CD4-positive, alpha-beta memory T cell (primary cell): ENCODE data around the gene FAM222B. TPM values are rescaled to one million over a fixed set of nuclear protein-coding genes. Genes with fewer than 3 reads are reported as not detected.
A peak's percentile ranks its signal among the peaks of the same experiment; 100 is the strongest.

ENCODE experiments used
- CTCF ChIA-PET: fragments of 350-600 bp; sonication (Branson Sonifier 250); formaldehyde crosslinking; loops from one replicate; lab custom pipeline; 2021; ENCODE audit warnings: inconsistent platforms; ENCODE audit not compliant: partially characterized antibody; lab: Charles Lee
- POLR2A ChIA-PET: fragments of 350-600 bp; sonication (Branson Sonifier 250); formaldehyde crosslinking; loops from one replicate; lab custom pipeline; 2021; ENCODE audit not compliant: partially characterized antibody; lab: Charles Lee
- DNase-seq, 5 donors: peaks; one replicate each; pipeline versions ENCODE4 v3.0.0 to v3.0.0-alpha.2; 2020 to 2022; ENCODE audit warnings: mixed read lengths in 1 of 5
- H3K27ac ChIP-seq: one replicate; pipeline ENCODE4 v1.7.0; 2013; ENCODE audit warnings: low read depth, low read length
- H3K27me3 ChIP-seq: 2 replicates; pipeline ENCODE4 v1.7.0; 2013; ENCODE audit warnings: mild to moderate bottlenecking, low read length, moderate library complexity; ENCODE audit not compliant: insufficient read depth
- H3K36me3 ChIP-seq: 2 replicates; pipeline ENCODE4 v1.7.0; 2013; ENCODE audit warnings: mild to moderate bottlenecking, low read length, moderate library complexity; ENCODE audit not compliant: insufficient read depth
- H3K4me1 ChIP-seq: 2 replicates; pipeline ENCODE4 v1.7.0; 2013; ENCODE audit warnings: mild to moderate bottlenecking, low read length, moderate library complexity; ENCODE audit not compliant: insufficient read depth
- H3K4me3 ChIP-seq, 2 donors: one replicate each; pipeline ENCODE4 v1.7.0; 2013; ENCODE audit warnings: low read length in 2 of 2, mild to moderate bottlenecking in 1 of 2
- H3K9me3 ChIP-seq, 2 donors: one replicate each; pipeline ENCODE4 v1.7.0; 2013; ENCODE audit warnings: low read length in 2 of 2, control low read depth in 1 of 2; ENCODE audit not compliant: control insufficient read depth in 1 of 2
- H3K27ac Mint-ChIP-seq, 7 donors: one replicate each; pipeline ENCODE4 v1.8.0; 2020 to 2021; ENCODE audit warnings: mixed read lengths in 7 of 7, mild to moderate bottlenecking in 6 of 7, inconsistent platforms in 3 of 7, moderate library complexity in 3 of 7
- H3K27me3 Mint-ChIP-seq, 2 donors: one replicate each; pipeline ENCODE4 v1.8.0; 2020 to 2021; ENCODE audit warnings: mixed read lengths in 2 of 2
- H3K36me3 Mint-ChIP-seq, 2 donors: one replicate each; pipeline ENCODE4 v1.8.0; 2020 to 2021; ENCODE audit warnings: mixed read lengths in 2 of 2, inconsistent platforms in 1 of 2, mild to moderate bottlenecking in 1 of 2
- H3K4me1 Mint-ChIP-seq, 4 donors: one replicate each; pipeline ENCODE4 v1.8.0; 2020 to 2021; ENCODE audit warnings: mixed read lengths in 4 of 4, mild to moderate bottlenecking in 1 of 4
- H3K4me3 Mint-ChIP-seq, 8 donors: one replicate each; pipeline ENCODE4 v1.8.0; 2020 to 2021; ENCODE audit warnings: mixed read lengths in 8 of 8, mild to moderate bottlenecking in 7 of 8, moderate library complexity in 6 of 8, inconsistent platforms in 3 of 8
- H3K9me3 Mint-ChIP-seq, 8 donors: one replicate each; pipeline ENCODE4 v1.8.0; 2020 to 2021; ENCODE audit warnings: mixed read lengths in 8 of 8, mild to moderate bottlenecking in 5 of 8, inconsistent platforms in 3 of 8, moderate library complexity in 1 of 8
- intact Hi-C: fragments of 100-400 bp; cut with micrococcal nuclease; formaldehyde crosslinking; loops from one replicate; pipeline ENCODE4 v1.15.1; 2023
- polyA plus RNA-seq, 2 donors: library from polyadenylated mRNA; unstranded; fragments of 300-500 nt; fragmentation: Illumina TruSeq; gene quantifications; one replicate each; pipeline ENCODE4 v1.2.3, GENCODE V29; 2021
- total RNA-seq, 2 experiments: library from RNA; stranded (reverse); gene quantifications; one replicate each; pipeline ENCODE4 v1.2.3, GENCODE V29; 2021

The FAM222B gene
- total and polyA plus RNA-seq, 4 experiments from 2014 or later: 7.9 to 23.2 (median 21.0) TPM

GRCh38 chr17:28763804-28764266 is 78.8 kb downstream of the FAM222B start:
- intact Hi-C loops: loop anchor here (1.0 kb wide), 6 partner anchors 37 to 189 kb away; partner anchors contain the start of genes DHRS13 and FAM222B
- ChIA-PET CTCF (interaction anchor here (0.6 to 7.2 kb wide), 60 partner anchors 11 to 353 kb away, joined by 3 to 102 read pairs (median 6); partner anchors contain the start of genes DHRS13, FAM222B, FLOT2 and NEK8), POLR2A (interaction anchor here (0.8 to 5.0 kb wide), 13 partner anchors 12 to 190 kb away, joined by 3 to 32 read pairs (median 6); partner anchors contain the start of genes DHRS13, FAM222B, FLOT2 and PHF12)
- Mint-ChIP-seq H3K27ac (peak overlapping the region in 5 of 7 donors; percentile 77 to 84 (median 82)), H3K4me3 (no peak overlapping the region), H3K36me3 (peaks cover 8 to 43% of the 10 kb centered on the region in 2 donors), H3K27me3 (no peaks in the 10 kb centered on the region), H3K9me3 (no peaks in the 10 kb centered on the region), H3K4me1 (peaks cover 3 to 8% (median 4%) of the 10 kb centered on the region in 4 donors)
- peak; percentile 71 to 82 (median 77) for DNase-seq
- no peaks in the 10 kb centered on the region for H3K9me3 ChIP-seq
- H3K4me3 ChIP-seq: no peak overlapping the region
- H3K27me3 ChIP-seq: no peaks in the 10 kb centered on the region
- H3K4me1 ChIP-seq: no peaks in the 10 kb centered on the region
- peaks cover 24% of the 10 kb centered on the region for H3K36me3 ChIP-seq
- H3K27ac ChIP-seq: no peak overlapping the region

DNA sequence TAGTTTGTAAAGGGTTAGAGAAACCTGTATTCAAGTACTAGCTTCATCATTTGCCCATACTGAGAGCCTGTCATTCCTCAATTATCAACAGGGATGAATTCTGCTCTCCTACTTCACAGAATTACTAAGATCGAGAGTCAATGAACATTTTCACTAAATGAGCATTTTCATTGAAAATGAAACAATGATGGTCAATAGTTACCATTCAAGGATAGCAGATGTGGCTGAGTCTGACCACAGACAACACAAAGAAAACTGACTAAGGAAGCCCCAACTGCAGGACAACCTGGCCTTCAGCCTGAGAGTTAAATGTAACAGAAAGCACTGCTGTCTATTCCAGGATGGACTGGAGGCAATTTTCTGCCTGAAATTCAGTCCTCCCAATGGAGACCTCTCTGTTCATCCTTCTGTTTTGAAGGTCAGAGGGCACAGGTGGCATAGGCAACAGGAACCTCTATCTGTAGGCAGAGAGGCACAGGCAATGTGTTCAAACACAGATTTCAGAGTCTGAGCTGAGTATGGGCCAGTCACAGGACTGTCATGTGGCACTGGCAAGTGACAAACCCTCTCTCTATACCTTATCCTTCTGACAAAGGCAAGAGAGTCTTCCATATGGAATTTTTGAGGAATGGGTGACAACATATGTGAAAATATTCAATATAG is 79.3 kb downstream of the FAM222B start:
- H3K4me3 Mint-ChIP-seq: no peak overlapping the region

DNA sequence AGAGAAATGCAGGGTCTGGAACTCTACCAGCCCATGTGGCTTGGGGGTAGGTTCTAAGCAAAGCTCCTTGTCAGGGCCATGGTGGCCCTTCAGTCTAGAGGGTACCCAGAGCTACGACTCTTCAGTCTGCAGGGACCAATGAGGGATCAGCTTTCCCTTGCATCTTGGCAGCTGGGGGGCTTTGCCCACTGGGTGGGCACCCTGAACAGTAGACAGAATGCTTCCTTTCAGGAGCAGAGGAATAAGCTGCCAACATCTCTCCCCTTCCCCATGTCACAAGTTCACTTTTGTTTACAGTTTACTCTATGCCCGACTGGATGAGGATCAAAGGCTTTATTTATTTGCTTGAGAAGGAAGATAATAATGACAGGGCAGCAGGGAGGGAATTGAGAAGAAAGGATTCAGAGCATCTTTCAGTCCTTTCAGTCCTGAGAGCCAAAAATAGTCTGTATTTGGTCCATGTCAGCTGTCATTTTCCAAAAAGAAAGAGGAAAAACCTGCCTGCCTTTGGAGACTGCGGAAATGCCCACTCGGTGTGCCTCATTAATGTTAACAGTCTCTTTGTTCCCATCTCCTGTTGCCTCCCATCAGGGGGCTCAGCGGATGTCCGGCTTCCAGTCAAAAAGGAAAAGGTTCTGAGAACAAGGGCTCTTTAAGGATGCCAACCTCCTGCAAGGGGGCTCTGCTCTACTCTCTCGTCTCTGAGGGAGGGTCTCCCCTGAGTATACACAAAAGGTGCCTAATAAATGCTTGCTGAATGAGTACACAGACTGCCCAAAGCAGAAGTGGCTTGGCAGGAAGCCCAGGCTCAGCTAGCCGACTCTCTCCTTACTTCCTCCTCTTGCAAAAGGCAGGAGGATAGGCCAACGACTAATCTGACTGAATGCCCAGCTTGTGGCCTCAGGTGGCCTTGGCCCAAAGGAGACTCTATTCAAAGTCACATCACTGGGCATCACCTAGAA is 81.7 kb downstream of the FAM222B start:
- Histone ChIP-seq H3K4me1 (no peaks in the 10 kb centered on the region), H3K9me3 (no peaks in the 10 kb centered on the region), H3K27ac (no peak overlapping the region), H3K4me3 (no peak overlapping the region), H3K27me3 (no peaks in the 10 kb centered on the region), H3K36me3 (peaks cover 23% of the 10 kb centered on the region)
- H3K4me1 Mint-ChIP-seq: peaks cover 3 to 13% (median 4%) of the 10 kb centered on the region in 4 donors
- no peak for DNase-seq
- H3K36me3 Mint-ChIP-seq: peaks cover 17 to 54% of the 10 kb centered on the region in 2 donors
- intact Hi-C loops: no loop called here
- H3K4me3 Mint-ChIP-seq: no peak overlapping the region
- H3K27me3 Mint-ChIP-seq: no peaks in the 10 kb centered on the region
- no peaks in the 10 kb centered on the region for H3K9me3 Mint-ChIP-seq
- H3K27ac Mint-ChIP-seq: peak overlapping the region in 1 of 7 donors; percentile 25
- POLR2A ChIA-PET: interaction anchor here (5.0 kb wide), 1 partner anchor 35 kb away, joined by 32 read pairs; the partner anchor contains the start of gene TLCD1
- CTCF ChIA-PET: interaction anchor here (1.2 to 7.2 kb wide), 7 partner anchors 9 to 191 kb away, joined by 3 to 102 read pairs (median 75); partner anchors contain the start of genes FLOT2, NEK8, PHF12 and RPL23A

More for the DNA sequence above, 79.3 kb downstream of the FAM222B start:
- DNase-seq: no peak
- Mint-ChIP-seq H3K27me3 (no peaks in the 10 kb centered on the region), H3K27ac (peak overlapping the region in 1 of 7 donors; percentile 22), H3K9me3 (no peaks in the 10 kb centered on the region), H3K36me3 (peaks cover 8 to 44% of the 10 kb centered on the region in 2 donors), H3K4me1 (peaks cover 3 to 8% (median 4%) of the 10 kb centered on the region in 4 donors)
- H3K4me3 ChIP-seq: no peak overlapping the region
- no peaks in the 10 kb centered on the region for H3K4me1 ChIP-seq
- intact Hi-C loops: loop anchor here (1.0 kb wide), 6 partner anchors 36 to 190 kb away; partner anchors contain the start of genes DHRS13 and FAM222B
- POLR2A ChIA-PET: interaction anchor here (0.6 to 5.0 kb wide), 14 partner anchors 11 to 410 kb away, joined by 3 to 32 read pairs (median 6); partner anchors contain the start of genes DHRS13, FAM222B, FLOT2 and PHF12
- CTCF ChIA-PET: interaction anchor here (0.6 to 7.2 kb wide), 59 partner anchors 11 to 354 kb away, joined by 3 to 102 read pairs (median 5); partner anchors contain the start of genes DHRS13, FAM222B, FLOT2 and NEK8
- no peaks in the 10 kb centered on the region for H3K9me3 ChIP-seq
- no peaks in the 10 kb centered on the region for H3K27me3 ChIP-seq
- H3K36me3 ChIP-seq: peaks cover 29% of the 10 kb centered on the region
- no peak overlapping the region for H3K27ac ChIP-seq

GRCh38 chr17:28759256-28759865 is 83.2 kb downstream of the FAM222B start:
- H3K4me1 ChIP-seq: no peaks in the 10 kb centered on the region
- H3K27me3 Mint-ChIP-seq: no peaks in the 10 kb centered on the region
- peak overlapping the region in 4 of 7 donors; percentile 19 to 63 (median 45) for H3K27ac Mint-ChIP-seq
- H3K4me1 Mint-ChIP-seq: peaks cover 3 to 13% (median 4%) of the 10 kb centered on the region in 4 donors
- H3K27ac ChIP-seq: no peak overlapping the region
- POLR2A ChIA-PET: interaction anchor here (19.4 kb wide), 1 partner anchor 35 kb away, joined by 528 read pairs; the partner anchor contains the start of genes NEK8, RPL23A and TLCD1
- no peak for DNase-seq
- H3K9me3 Mint-ChIP-seq: no peaks in the 10 kb centered on the region
- no peak overlapping the region for H3K4me3 ChIP-seq
- no peaks in the 10 kb centered on the region for H3K27me3 ChIP-seq
- no peaks in the 10 kb centered on the region for H3K9me3 ChIP-seq
- H3K36me3 ChIP-seq: peaks cover 18% of the 10 kb centered on the region
- intact Hi-C loops: no loop called here
- H3K4me3 Mint-ChIP-seq: no peak overlapping the region
- CTCF ChIA-PET: interaction anchor here (1.1 to 7.2 kb wide), 3 partner anchors 8 to 167 kb away, joined by 3 to 102 read pairs (median 88); partner anchors contain the start of genes NEK8 and TLCD1
- peaks cover 17 to 45% of the 10 kb centered on the region in 2 donors for H3K36me3 Mint-ChIP-seq

DNA sequence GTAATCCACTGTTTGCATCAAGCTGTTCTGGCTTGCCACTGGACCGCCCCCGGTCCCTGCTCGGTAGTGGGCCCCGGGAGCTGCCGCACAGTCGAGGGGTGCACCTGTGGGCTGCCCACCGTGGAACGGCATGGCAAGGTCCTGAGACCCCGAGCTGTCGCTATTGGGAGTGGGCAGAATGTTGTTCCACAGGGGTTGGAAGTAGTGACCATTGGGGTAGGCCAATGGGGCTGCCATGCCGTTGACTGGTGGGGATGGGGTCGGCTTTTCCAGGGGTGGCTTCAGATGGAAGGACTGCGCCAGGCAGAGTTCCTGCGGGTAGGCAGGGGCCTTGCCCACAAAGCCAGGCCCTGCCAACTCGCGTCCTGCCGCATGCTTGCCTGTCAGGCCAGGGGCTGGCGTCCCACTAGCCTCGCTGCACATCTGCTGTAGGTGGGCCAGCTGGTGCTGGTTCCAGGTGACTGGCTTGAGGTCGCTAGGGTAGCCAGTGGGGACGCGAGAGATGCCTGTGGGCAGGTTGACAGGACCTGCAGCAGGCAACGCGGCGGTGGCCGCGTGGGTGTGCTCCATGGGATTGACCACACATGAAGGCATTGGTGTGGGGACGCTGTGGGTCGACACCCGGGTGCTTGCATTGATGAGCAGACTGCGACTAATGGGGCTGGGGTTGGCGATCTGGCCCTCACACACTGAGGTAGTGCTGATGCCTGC is 84.0 kb downstream of the FAM222B start:
- no peak overlapping the region for H3K4me3 Mint-ChIP-seq
- peaks cover 14 to 42% of the 10 kb centered on the region in 2 donors for H3K36me3 Mint-ChIP-seq
- peak overlapping the region in 2 of 7 donors; percentile 43 to 63 for H3K27ac Mint-ChIP-seq
- Histone ChIP-seq H3K9me3 (no peaks in the 10 kb centered on the region), H3K4me3 (no peak overlapping the region), H3K36me3 (peaks cover 18% of the 10 kb centered on the region), H3K4me1 (no peaks in the 10 kb centered on the region), H3K27ac (no peak overlapping the region), H3K27me3 (no peaks in the 10 kb centered on the region)
- ChIA-PET POLR2A (interaction anchor here (19.4 kb wide), 1 partner anchor 34 kb away, joined by 528 read pairs; the partner anchor contains the start of genes NEK8, RPL23A and TLCD1), CTCF (interaction anchor here (1.1 kb wide), 1 partner anchor 9 kb away, joined by 3 read pairs; no protein-coding TSS in a partner anchor)
- peaks cover 0 to 10% (median 0%) of the 10 kb centered on the region in 4 donors for H3K4me1 Mint-ChIP-seq
- no peak for DNase-seq
- no peaks in the 10 kb centered on the region for H3K27me3 Mint-ChIP-seq
- H3K9me3 Mint-ChIP-seq: no peaks in the 10 kb centered on the region
- intact Hi-C loops: no loop called here
